HG02973 (cell line): ENCODE data around the gene SEMA5A.

ENCODE experiments used
- ATAC-seq: cut with Tn5 transposase; IDR thresholded peaks from one replicate; pipeline ENCODE4 v1.9.1; 2021; ENCODE audit warnings: moderate library complexity; ENCODE audit not compliant: unreplicated experiment

The SEMA5A gene

GRCh38 chr5:9294793-9295465 lies 250.9 kb downstream of the SEMA5A start:
- ATAC-seq = no peak

- no peak for ATAC-seq
These were observed 257.6 kb downstream of the SEMA5A start for GRCh38 chr5:9288234-9288633.

GRCh38 chr5:9284781-9285307 lies 261.0 kb downstream of the SEMA5A start:
- ATAC-seq = no peak

DNA sequence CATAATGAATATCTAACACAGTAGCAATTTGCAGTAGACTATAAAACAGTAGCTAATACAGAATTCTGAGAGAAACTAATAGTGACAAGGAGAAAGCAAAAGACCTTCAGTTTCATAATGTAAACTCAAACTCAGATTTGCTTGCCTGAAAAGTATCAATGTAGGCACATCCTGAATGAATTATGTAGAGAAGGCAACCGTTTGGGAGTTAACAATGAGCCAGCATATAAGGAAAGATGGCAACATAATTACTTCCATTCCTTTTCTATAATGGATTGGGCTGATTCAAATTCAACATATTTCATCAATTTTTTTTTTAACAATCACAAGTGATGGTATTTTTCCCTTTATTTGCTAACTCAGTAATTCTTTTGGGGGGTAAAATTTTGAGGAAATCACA lies 261.6 kb downstream of the SEMA5A start:
- ATAC-seq = no peak

DNA sequence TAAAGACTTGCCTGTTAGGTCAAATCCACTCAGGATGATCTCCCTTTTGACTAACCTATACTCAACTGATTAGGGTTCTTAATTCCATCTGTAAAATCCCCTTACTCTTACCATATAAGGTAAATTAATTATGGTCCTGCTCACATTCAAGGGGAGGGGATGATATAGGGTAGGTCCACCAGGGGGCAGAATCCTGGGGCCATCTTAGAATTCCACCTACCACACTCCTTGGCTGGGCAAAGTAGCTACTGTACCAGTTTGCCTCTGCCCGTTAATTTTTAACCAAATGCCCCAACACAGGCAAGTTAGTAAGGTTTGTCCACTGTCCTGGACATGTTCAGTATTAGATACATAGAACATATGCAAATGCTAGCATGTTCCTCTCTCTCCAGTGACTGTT lies 262.4 kb downstream of the SEMA5A start:
- no peak for ATAC-seq

- no peak for ATAC-seq
These were observed 262.9 kb downstream of the SEMA5A start for GRCh38 chr5:9283021-9283420.

- ATAC-seq = no peak
These were observed 263.7 kb downstream of the SEMA5A start for GRCh38 chr5:9282211-9282610.

DNA sequence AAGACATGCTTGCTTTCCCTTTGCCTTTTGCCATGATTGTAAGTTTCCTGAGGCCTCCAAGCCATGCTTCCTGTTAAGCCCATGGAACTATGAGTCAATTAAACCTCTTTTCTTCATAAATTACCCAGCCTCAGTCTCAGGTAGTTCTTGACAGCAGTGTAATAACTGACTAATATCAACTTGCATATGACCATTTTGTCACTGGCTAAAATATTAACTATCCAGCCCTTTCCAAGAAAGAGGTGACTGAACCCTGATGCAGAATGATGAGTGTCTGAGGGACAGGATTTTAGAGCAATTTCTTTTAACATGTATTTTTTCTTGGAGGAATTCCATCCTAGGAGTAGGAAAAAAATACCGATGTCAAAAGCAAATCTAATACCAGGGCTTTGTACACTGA lies 266.1 kb downstream of the SEMA5A start:
- no peak for ATAC-seq

DNA sequence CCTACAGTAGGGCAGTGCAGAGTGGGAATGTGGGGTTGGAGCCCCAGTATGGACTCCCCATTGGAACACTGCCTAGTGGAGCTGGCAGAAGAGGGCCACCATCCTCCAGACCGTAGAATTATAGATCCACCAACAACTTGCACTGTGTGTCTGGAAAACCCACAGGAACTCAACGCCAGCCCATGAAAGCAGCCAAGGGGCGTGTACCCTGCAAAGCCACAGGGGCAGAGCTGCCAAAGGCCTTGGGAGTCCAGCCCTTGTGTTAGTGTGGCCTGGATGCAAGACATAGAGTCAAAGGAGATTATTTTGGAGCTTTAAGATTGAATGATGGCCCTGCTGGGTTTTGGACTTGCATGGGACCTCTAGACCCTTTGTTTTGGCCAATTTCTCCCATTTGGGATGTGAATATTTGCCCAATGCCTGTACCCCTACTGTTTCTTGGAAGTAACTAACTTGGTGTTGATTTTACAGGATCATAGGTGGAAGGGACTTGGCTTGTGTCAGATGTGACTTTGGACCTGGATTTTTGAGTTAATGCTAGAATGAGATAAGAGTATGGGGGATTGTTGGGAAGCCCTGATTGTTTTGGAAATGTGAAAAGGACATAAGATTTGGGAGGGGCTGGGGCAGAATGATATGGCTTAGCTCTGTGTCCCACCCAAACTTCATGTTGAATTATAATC lies 266.8 kb downstream of the SEMA5A start:
- no peak for ATAC-seq

- no peak for ATAC-seq
These were observed 276.9 kb downstream of the SEMA5A start for GRCh38 chr5:9269014-9269413.

GRCh38 chr5:9268226-9268625 lies 277.6 kb downstream of the SEMA5A start:
- ATAC-seq = no peak

- no peak for ATAC-seq
These were observed 280.2 kb downstream of the SEMA5A start for GRCh38 chr5:9265441-9266287.

- no peak for ATAC-seq
These were observed 281.6 kb downstream of the SEMA5A start for GRCh38 chr5:9264301-9264700.

DNA sequence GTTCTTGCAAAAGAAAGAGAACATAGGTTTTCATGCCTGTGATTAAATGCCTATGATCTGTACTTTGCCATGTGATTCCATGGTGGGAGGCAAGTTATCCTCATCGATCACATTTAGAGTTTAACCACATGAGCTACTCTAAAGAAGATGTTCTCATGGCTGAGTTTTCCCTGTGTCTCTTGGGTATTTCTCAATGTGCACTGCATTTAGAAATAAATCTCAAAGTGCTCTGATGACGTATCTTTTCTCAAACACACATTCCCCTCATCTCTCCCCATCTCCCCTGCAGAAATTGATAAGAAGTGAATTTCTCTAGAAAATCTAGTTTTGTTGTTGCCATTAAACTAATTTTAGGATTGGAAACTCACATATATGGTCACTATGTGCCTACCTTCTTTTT lies 282.2 kb downstream of the SEMA5A start:
- ATAC-seq = no peak

DNA sequence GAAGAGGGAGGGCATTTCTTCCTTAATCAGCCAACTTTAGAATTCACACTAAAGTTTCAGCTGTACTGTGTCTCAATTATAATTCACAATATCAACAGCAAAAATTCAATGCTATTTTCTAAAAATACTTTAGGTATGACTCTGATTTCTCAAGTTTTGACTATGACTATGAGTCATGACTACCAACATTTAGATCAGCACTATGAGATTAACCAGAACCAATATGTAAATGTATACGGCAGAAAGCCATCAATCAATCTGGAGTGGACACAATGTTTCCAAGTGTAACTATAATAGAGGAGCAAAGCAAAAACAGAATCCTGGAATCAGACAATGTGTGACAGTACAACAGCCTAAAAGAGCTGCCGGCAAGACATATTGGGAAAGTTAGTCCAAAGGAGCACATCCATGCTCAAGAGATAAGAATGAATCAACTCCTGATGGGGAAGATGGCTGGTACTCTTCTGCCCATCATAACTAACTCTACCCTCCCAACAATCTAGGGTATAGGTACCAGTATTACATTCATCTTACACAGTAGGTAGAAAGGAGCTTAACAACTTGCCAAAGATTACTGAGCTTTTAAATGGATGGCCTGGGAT lies 294.4 kb downstream of the SEMA5A start:
- ATAC-seq = no peak

GRCh38 chr5:9249231-9249630 lies 296.6 kb downstream of the SEMA5A start:
- ATAC-seq = no peak

DNA sequence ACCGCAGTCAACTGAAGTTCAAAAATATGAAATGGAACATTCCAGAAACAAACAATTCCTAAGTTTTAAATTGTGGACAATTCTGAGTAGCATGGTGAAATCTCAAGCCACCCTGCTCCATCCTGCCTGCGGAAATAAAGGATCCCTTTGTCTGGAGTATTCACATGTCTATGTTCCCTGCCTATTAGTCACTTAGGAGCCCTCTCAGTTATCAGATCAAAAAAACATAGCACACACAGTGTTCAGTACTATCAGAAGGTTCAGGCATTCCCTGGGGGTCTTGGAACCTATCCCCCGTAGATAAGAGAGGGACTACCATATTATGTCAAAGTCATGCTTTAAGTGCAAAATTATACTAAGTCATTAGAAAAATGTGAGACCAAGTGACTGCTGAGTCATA lies 300.8 kb downstream of the SEMA5A start:
- no peak for ATAC-seq

GRCh38 chr5:9244417-9244816 lies 301.5 kb downstream of the SEMA5A start:
- ATAC-seq = no peak

DNA sequence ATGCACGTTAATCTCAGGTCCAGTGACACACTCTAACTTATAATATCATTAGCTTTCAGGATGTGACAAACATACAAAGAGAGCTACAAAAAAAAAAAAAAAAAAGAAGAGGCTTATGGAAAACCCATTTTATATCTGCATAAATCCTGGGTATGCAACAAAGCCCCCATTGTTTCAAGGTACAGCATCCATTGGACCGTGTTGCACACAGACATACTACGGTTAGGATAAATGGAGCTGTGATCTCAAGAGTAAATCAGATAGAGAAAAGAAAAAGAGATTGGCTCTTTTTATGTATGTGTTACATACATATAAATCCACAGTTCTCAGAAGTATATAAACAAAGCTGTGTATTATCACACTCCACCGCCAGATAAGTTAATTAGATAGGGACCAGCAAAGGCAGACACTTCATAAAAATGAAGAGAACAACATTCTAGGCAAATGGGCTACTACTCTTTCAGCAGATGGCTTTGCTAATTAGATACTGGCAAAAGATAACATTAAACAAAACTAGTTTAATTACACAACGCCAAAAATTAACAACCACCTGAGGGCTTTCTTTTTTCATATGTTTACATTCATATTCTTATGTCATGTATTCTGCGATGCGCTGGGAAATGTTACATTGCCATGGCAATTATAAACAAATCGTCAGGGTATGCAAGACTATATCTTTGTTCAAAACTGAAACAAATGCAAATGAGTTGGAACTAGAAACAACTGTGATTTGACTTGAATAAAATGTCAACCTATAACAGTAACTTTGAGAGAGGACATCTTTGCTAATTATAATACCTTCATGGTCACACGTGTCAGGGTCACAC lies 304.2 kb downstream of the SEMA5A start:
- ATAC-seq = no peak

DNA sequence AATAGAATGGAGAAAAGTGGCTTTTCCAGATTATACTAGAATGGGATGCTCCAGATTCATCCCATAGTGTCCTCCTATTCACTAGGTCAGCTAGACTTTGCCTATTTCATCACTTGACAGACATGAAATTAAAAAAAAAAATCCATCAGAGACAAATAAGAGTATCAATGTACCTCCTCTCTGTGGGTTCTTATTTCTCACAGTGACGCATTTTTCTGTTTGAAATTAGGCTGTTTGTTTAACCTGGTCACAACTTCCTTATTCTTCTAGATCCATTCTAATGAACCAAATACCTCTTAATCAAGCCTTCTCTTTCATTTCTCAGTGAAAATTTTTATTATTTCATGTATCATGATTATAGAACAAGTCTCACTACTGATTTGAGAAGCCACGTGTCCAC lies 305.4 kb downstream of the SEMA5A start:
- no peak for ATAC-seq
